HG02588 (cell line): ENCODE data around the gene AP1S1.

Experiments
- ATAC-seq: cut with Tn5 transposase; IDR thresholded peaks from one replicate; pipeline ENCODE4 v1.9.1; 2021; ENCODE audit warnings: mild to moderate bottlenecking, moderate library complexity; ENCODE audit not compliant: unreplicated experiment

The AP1S1 gene

GRCh38 chr7:101169838-101170551 lies 15.7 kb downstream of the AP1S1 start:
- ATAC-seq: peak; percentile 35

GRCh38 chr7:101170617-101171441 lies 16.6 kb downstream of the AP1S1 start:
- no peak for ATAC-seq

- ATAC-seq: no peak
Observed at GRCh38 chr7:101171442-101171837, 17.2 kb downstream of the AP1S1 start.

- ATAC-seq: no peak
Observed at GRCh38 chr7:101172005-101172853, 18.0 kb downstream of the AP1S1 start.

GRCh38 chr7:101172854-101173751 lies 18.8 kb downstream of the AP1S1 start:
- ATAC-seq: no peak

GRCh38 chr7:101173752-101174244 lies 19.5 kb downstream of the AP1S1 start:
- ATAC-seq: no peak

- ATAC-seq: no peak
Observed at GRCh38 chr7:101174322-101174854, 20.1 kb downstream of the AP1S1 start.

GRCh38 chr7:101175664-101176063 lies 21.4 kb downstream of the AP1S1 start:
- ATAC-seq: no peak

GRCh38 chr7:101177644-101178043 lies 23.4 kb downstream of the AP1S1 start:
- no peak for ATAC-seq

- no peak for ATAC-seq
Observed at GRCh38 chr7:101179117-101179516, 24.8 kb downstream of the AP1S1 start.

- no peak for ATAC-seq
Observed at GRCh38 chr7:101179713-101180112, 25.4 kb downstream of the AP1S1 start.

- no peak for ATAC-seq
Observed at GRCh38 chr7:101180130-101180755, 26.0 kb downstream of the AP1S1 start, which contains the start of gene NAT16. Gene NAT16 (minus strand): TSS chr7:101180293. CDS start chr7:101174807, 5,486 bp downstream.

GRCh38 chr7:101185258-101185839 lies 31.1 kb downstream of the AP1S1 start:
- ATAC-seq: no peak

- no peak for ATAC-seq
Observed at GRCh38 chr7:101186194-101186593, 31.9 kb downstream of the AP1S1 start.

GRCh38 chr7:101186844-101187428 lies 32.7 kb downstream of the AP1S1 start:
- ATAC-seq: no peak

- no peak for ATAC-seq
Observed at GRCh38 chr7:101189109-101189508, 34.8 kb downstream of the AP1S1 start.

- no peak for ATAC-seq
Observed at GRCh38 chr7:101195884-101196283, 41.6 kb downstream of the AP1S1 start.

- ATAC-seq: no peak
Observed at GRCh38 chr7:101197991-101198390, 43.7 kb downstream of the AP1S1 start.

- ATAC-seq: no peak
Observed at GRCh38 chr7:101198476-101198875, 44.2 kb downstream of the AP1S1 start.
